Prostate gland (tissue), 2 donors: ENCODE data around the gene INAFM2. TPM values are rescaled to one million over a fixed set of nuclear protein-coding genes. Genes with fewer than 3 reads are reported as not detected.
A peak's percentile ranks its signal among the peaks of the same experiment; 100 is the strongest.

ENCODE experiments used
- DNase-seq: peaks from one replicate; pipeline ENCODE4 v3.0.0-alpha.2; 2019; ENCODE audit warnings: low spot score
- H3K27ac ChIP-seq, 2 donors: fragments of 200-600 bp; sonication (generic); 2 replicates each; pipeline ENCODE4 v1.5.1; 2017 to 2019
- H3K27me3 ChIP-seq: fragments of 200-600 bp; sonication (generic); replicated peaks from 2 replicates; pipeline ENCODE4 v1.5.1; 2019; ENCODE audit not compliant: insufficient read depth
- H3K36me3 ChIP-seq, 2 donors: fragments of 200-600 bp; sonication (generic); 1 replicate in 1 of 2; 2 replicates in 1 of 2; pipeline versions ENCODE4 v1.5.1 to v1.8.1; 2017 to 2019
- H3K4me1 ChIP-seq: fragments of 200-600 bp; sonication (generic); replicated peaks from 2 replicates; pipeline ENCODE4 v1.5.1; 2019
- H3K4me3 ChIP-seq, 2 donors: fragments of 200-600 bp; sonication (generic); 2 replicates each; pipeline ENCODE4 v1.5.1; 2017 to 2019
- H3K9me3 ChIP-seq: fragments of 200-600 bp; sonication (generic); 2 replicates; pipeline ENCODE4 v1.5.1; 2017
- CTCF ChIP-seq, 4 experiments: fragments of 200-600 bp in 2 of 4; fragments of 450-650 bp in 2 of 4; sonication (generic) in 2 of 4; IDR thresholded peaks; 1 replicate in 3 of 4; 2 replicates in 1 of 4; pipeline ENCODE4 v1.5.1; 2016 to 2019; ENCODE audit warnings: antibody characterized with exemption in 4 of 4, mild to moderate bottlenecking in 2 of 4, moderate library complexity in 2 of 4
- POLR2A ChIP-seq: fragments of 450-650 bp; IDR thresholded peaks from one replicate; pipeline ENCODE4 v1.6.1; 2016; ENCODE audit warnings: antibody characterized with exemption, mild to moderate bottlenecking
- POLR2AphosphoS5 ChIP-seq: sonication (generic); formaldehyde crosslinking; IDR thresholded peaks from one replicate; pipeline ENCODE4 v1.6.1; 2017; ENCODE audit warnings: antibody characterized with exemption
- WGBS: methylation state at CpG from one replicate; pipeline ENCODE4 v1.1.5; 2018; 5-methylcytosine and 5-hydroxymethylcytosine counted together
- intact Hi-C: fragments of 100-400 bp; cut with DNase I; formaldehyde crosslinking; loops from one replicate; pipeline ENCODE4 v1.14.2; 2022
- total RNA-seq, 2 donors: library from RNA; depleted of rRNA; stranded (reverse); fragments of >200 nt; gene quantifications; one replicate each; pipeline ENCODE4 v1.1.0, GENCODE V29; 2016

INAFM2 gene
- total RNA-seq, 2 donors from 2014 or later, result 18.7 to 24.3 TPM

- intact Hi-C loops, result no loop called here
- TF ChIP-seq POLR2A (no peak), CTCF (IDR thresholded peaks at IDR 0.05) (no peak), POLR2AphosphoS5 (no peak)
- Histone ChIP-seq H3K4me3 (no peak overlapping the region), H3K27me3 (no peaks in the 10 kb centered on the region), H3K9me3 (no peaks in the 10 kb centered on the region), H3K4me1 (no peaks in the 10 kb centered on the region), H3K27ac (no peak overlapping the region), H3K36me3 (no peaks in the 10 kb centered on the region)
- no peak for DNase-seq
- WGBS, result 71% methylated on average over 8 of the region's 8 CpGs
Measured at GRCh38 chr15:40332113-40332781, 8.8 kb downstream of the INAFM2 start.

GRCh38 chr15:40333922-40334492 lies 10.5 kb downstream of the INAFM2 start:
- Histone ChIP-seq H3K27me3 (no peaks in the 10 kb centered on the region), H3K9me3 (no peaks in the 10 kb centered on the region), H3K36me3 (no peaks in the 10 kb centered on the region), H3K4me3 (no peak overlapping the region), H3K27ac (peak overlapping the region in 1 of 2 donors; percentile 39), H3K4me1 (no peaks in the 10 kb centered on the region)
- peak; percentile 8 for TF ChIP-seq POLR2AphosphoS5
- no peak for TF ChIP-seq CTCF (IDR thresholded peaks at IDR 0.05)
- intact Hi-C loops, result no loop called here
- no peak for DNase-seq
- WGBS, result 47% methylated on average over 12 of the region's 12 CpGs

- Histone ChIP-seq H3K27ac (peak overlapping the region in 1 of 2 donors; percentile 39), H3K4me1 (peaks cover 4% of the 10 kb centered on the region), H3K36me3 (no peaks in the 10 kb centered on the region), H3K9me3 (no peaks in the 10 kb centered on the region), H3K27me3 (no peaks in the 10 kb centered on the region), H3K4me3 (no peak overlapping the region)
- DNase-seq, result no peak
- 62% methylated on average over 3 of the region's 3 CpGs for WGBS
- intact Hi-C loops, result no loop called here
- TF ChIP-seq POLR2A, result no peak
- TF ChIP-seq CTCF (IDR thresholded peaks at IDR 0.05), result no peak
- no peak for TF ChIP-seq POLR2AphosphoS5
Measured at GRCh38 chr15:40334541-40334940, 11.0 kb downstream of the INAFM2 start.

GRCh38 chr15:40334941-40335795 lies 11.7 kb downstream of the INAFM2 start:
- peak overlapping the region in 1 of 2 donors; percentile 39 for H3K27ac ChIP-seq
- WGBS, result 70% methylated on average over 25 of the region's 26 CpGs
- intact Hi-C loops, result loop anchor here (5.0 kb wide), 1 partner anchor 58 kb away; no protein-coding TSS in a partner anchor
- H3K4me3 ChIP-seq, result no peak overlapping the region
- TF ChIP-seq CTCF (IDR thresholded peaks at IDR 0.05) (no peak), POLR2A (no peak), POLR2AphosphoS5 (no peak)
- no peaks in the 10 kb centered on the region for H3K36me3 ChIP-seq
- no peaks in the 10 kb centered on the region for H3K9me3 ChIP-seq
- peaks cover 10% of the 10 kb centered on the region for H3K4me1 ChIP-seq
- H3K27me3 ChIP-seq, result no peaks in the 10 kb centered on the region
- DNase-seq, result no peak
